Stimulated activated effector memory CD8-positive, alpha-beta T cell treated with anti-CD3 and anti-CD28 coated beads, Interleukin-12 subunit alpha, Interleukin-12 subunit beta, amount 100 ng/mL, for 72 hours (primary cell): ENCODE measurements around the gene PLAC9.
"Not testable (repeated sequence)": the region's sequence is repeated elsewhere in the genome, so short reads cannot be mapped to it uniquely, and the experiment has no call there.

Source experiments
- ATAC-seq: fragments of 150-1000 bp; cut with Tn5 transposase; 2 replicates; pipeline ENCODE4 v1.10.0; 2021
- DNase-seq, 2 donors: peaks; one replicate each; pipeline ENCODE4 v3.0.0; 2021 to 2022; ENCODE audit warnings: low spot score in 2 of 2
- H3K27ac Mint-ChIP-seq: one replicate; pipeline ENCODE4 v1.8.0; 2022; ENCODE audit warnings: mild to moderate bottlenecking, mixed read lengths
- H3K36me3 Mint-ChIP-seq: one replicate; pipeline ENCODE4 v1.8.0; 2022; ENCODE audit warnings: mild to moderate bottlenecking, mixed read lengths
- H3K4me1 Mint-ChIP-seq: one replicate; pipeline ENCODE4 v1.8.0; 2022; ENCODE audit warnings: mixed read lengths
- H3K4me3 Mint-ChIP-seq: one replicate; pipeline ENCODE4 v1.8.0; 2022; ENCODE audit warnings: mild to moderate bottlenecking, mixed read lengths
- H3K9me3 Mint-ChIP-seq: one replicate; pipeline ENCODE4 v1.8.0; 2022; ENCODE audit warnings: mixed read lengths

The PLAC9 gene

GRCh38 chr10:80131499-80131901 lies 1.0 kb upstream of the PLAC9 start:
- H3K4me3 Mint-ChIP-seq: no peak overlapping the region
- DNase-seq (no peak), ATAC-seq (no peak)
- H3K9me3 Mint-ChIP-seq: no peaks in the 10 kb centered on the region
- H3K27ac Mint-ChIP-seq: no peak overlapping the region
- peaks cover 7% of the 10 kb centered on the region for H3K4me1 Mint-ChIP-seq
- H3K36me3 Mint-ChIP-seq: no peaks in the 10 kb centered on the region

- Mint-ChIP-seq H3K27ac (no peak overlapping the region), H3K9me3 (no peaks in the 10 kb centered on the region), H3K4me3 (no peak overlapping the region), H3K4me1 (peaks cover 7% of the 10 kb centered on the region), H3K36me3 (no peaks in the 10 kb centered on the region)
- DNase-seq (no peak), ATAC-seq (no peak)
Measured at GRCh38 chr10:80133206-80133605, 676 bp downstream of the PLAC9 start.

- H3K27ac Mint-ChIP-seq, H3K4me3 Mint-ChIP-seq, DNase-seq, H3K4me1 Mint-ChIP-seq, H3K36me3 Mint-ChIP-seq, H3K9me3 Mint-ChIP-seq, ATAC-seq: not testable (repeated sequence)
Measured at GRCh38 chr10:80133687-80134086, 1.2 kb downstream of the PLAC9 start.

GRCh38 chr10:80136134-80136571 lies 3.6 kb downstream of the PLAC9 start:
- Mint-ChIP-seq H3K9me3 (no peaks in the 10 kb centered on the region), H3K27ac (no peak overlapping the region), H3K4me1 (peaks cover 7% of the 10 kb centered on the region), H3K4me3 (no peak overlapping the region), H3K36me3 (peaks cover under 1% of the 10 kb centered on the region)
- ATAC-seq (no peak), DNase-seq (no peak)

GRCh38 chr10:80137031-80137862 lies 4.7 kb downstream of the PLAC9 start:
- H3K27ac Mint-ChIP-seq: no peak overlapping the region
- peak; percentile 32 for ATAC-seq

GRCh38 chr10:80137920-80138319 lies 5.4 kb downstream of the PLAC9 start:
- H3K4me1 Mint-ChIP-seq: peaks cover 3% of the 10 kb centered on the region
- no peak overlapping the region for H3K27ac Mint-ChIP-seq
- H3K36me3 Mint-ChIP-seq: peaks cover 9% of the 10 kb centered on the region
- no peaks in the 10 kb centered on the region for H3K9me3 Mint-ChIP-seq
- DNase-seq (no peak), ATAC-seq (no peak)
- no peak overlapping the region for H3K4me3 Mint-ChIP-seq

More at GRCh38 chr10:80137031-80137862, 4.7 kb downstream of the PLAC9 start:
- H3K4me3 Mint-ChIP-seq: no peak overlapping the region
- H3K9me3 Mint-ChIP-seq: no peaks in the 10 kb centered on the region
- H3K4me1 Mint-ChIP-seq: peaks cover 7% of the 10 kb centered on the region
- DNase-seq: no peak
- H3K36me3 Mint-ChIP-seq: peaks cover 9% of the 10 kb centered on the region

GRCh38 chr10:80139265-80139664 lies 6.7 kb downstream of the PLAC9 start:
- ATAC-seq (no peak), DNase-seq (no peak)
- Mint-ChIP-seq H3K4me1 (peaks cover 7% of the 10 kb centered on the region), H3K9me3 (no peaks in the 10 kb centered on the region), H3K36me3 (peaks cover 18% of the 10 kb centered on the region), H3K4me3 (no peak overlapping the region), H3K27ac (no peak overlapping the region)

- Mint-ChIP-seq H3K4me3 (no peak overlapping the region), H3K9me3 (no peaks in the 10 kb centered on the region), H3K27ac (no peak overlapping the region), H3K4me1 (peaks cover 16% of the 10 kb centered on the region), H3K36me3 (peaks cover 27% of the 10 kb centered on the region)
- no peak for DNase-seq
- ATAC-seq: no peak
Measured at GRCh38 chr10:80140251-80140650, 7.7 kb downstream of the PLAC9 start.

- ATAC-seq (no peak), DNase-seq (no peak)
- peaks cover 39% of the 10 kb centered on the region for H3K36me3 Mint-ChIP-seq
- no peaks in the 10 kb centered on the region for H3K9me3 Mint-ChIP-seq
- peak overlapping the region; percentile 65 for H3K27ac Mint-ChIP-seq
- peaks cover 22% of the 10 kb centered on the region for H3K4me1 Mint-ChIP-seq
- H3K4me3 Mint-ChIP-seq: no peak overlapping the region
Measured at GRCh38 chr10:80141696-80142460, 9.3 kb downstream of the PLAC9 start.

GRCh38 chr10:80144067-80144695 lies 11.7 kb downstream of the PLAC9 start:
- H3K36me3 Mint-ChIP-seq: peaks cover 49% of the 10 kb centered on the region
- peak overlapping the region; percentile 76 for H3K4me3 Mint-ChIP-seq
- DNase-seq (no peak), ATAC-seq (peak; percentile 63)
- no peaks in the 10 kb centered on the region for H3K9me3 Mint-ChIP-seq
- peaks cover 22% of the 10 kb centered on the region for H3K4me1 Mint-ChIP-seq
- peak overlapping the region; percentile 92 for H3K27ac Mint-ChIP-seq

GRCh38 chr10:80144696-80145131 lies 12.2 kb downstream of the PLAC9 start:
- Mint-ChIP-seq H3K36me3 (peaks cover 53% of the 10 kb centered on the region), H3K27ac (peak overlapping the region; percentile 92), H3K4me1 (peaks cover 22% of the 10 kb centered on the region), H3K9me3 (peaks cover 3% of the 10 kb centered on the region), H3K4me3 (peak overlapping the region; percentile 76)
- DNase-seq: peak in 1 of 2 donors; percentile 62
- ATAC-seq: peak; percentile 40

- peaks cover 22% of the 10 kb centered on the region for H3K4me1 Mint-ChIP-seq
- H3K4me3 Mint-ChIP-seq: peak overlapping the region; percentile 76
- peaks cover 62% of the 10 kb centered on the region for H3K36me3 Mint-ChIP-seq
- not testable (repeated sequence) for H3K9me3 Mint-ChIP-seq, DNase-seq, ATAC-seq
- peak overlapping the region; percentile 92 for H3K27ac Mint-ChIP-seq
Measured at GRCh38 chr10:80145406-80146308, 13.1 kb downstream of the PLAC9 start.

GRCh38 chr10:80146918-80147317 lies 14.4 kb downstream of the PLAC9 start:
- Mint-ChIP-seq H3K9me3 (peaks cover 3% of the 10 kb centered on the region), H3K4me1 (peaks cover 22% of the 10 kb centered on the region), H3K27ac (no peak overlapping the region), H3K4me3 (no peak overlapping the region), H3K36me3 (peaks cover 67% of the 10 kb centered on the region)
- DNase-seq: no peak
- ATAC-seq: no peak

GRCh38 chr10:80148166-80148805 lies 15.8 kb downstream of the PLAC9 start:
- no peak for DNase-seq
- ATAC-seq: no peak
- H3K36me3 Mint-ChIP-seq: peaks cover 80% of the 10 kb centered on the region
- H3K9me3 Mint-ChIP-seq: peaks cover 3% of the 10 kb centered on the region
- peaks cover 23% of the 10 kb centered on the region for H3K4me1 Mint-ChIP-seq
- H3K4me3 Mint-ChIP-seq: no peak overlapping the region
- H3K27ac Mint-ChIP-seq: peak overlapping the region; percentile 88
